Activated CD8-positive, alpha-beta T cell treated with anti-CD3 and anti-CD28 coated beads for 36 hours (primary cell): Measurements from ENCODE around the gene CD2. TPM values are rescaled to one million over a fixed set of nuclear protein-coding genes. Genes with fewer than 3 reads are reported as not detected.

Experiments
- ATAC-seq: fragments of 200-7000 bp; cut with Tn5 transposase; one replicate; pipeline ENCODE4 v1.10.0; 2021; ENCODE audit warnings: mild to moderate bottlenecking, moderate library complexity
- CTCF ChIA-PET: fragments of 350-600 bp; sonication (Branson Sonifier 250); formaldehyde crosslinking; loops from one replicate; lab custom pipeline; 2021; ENCODE audit warnings: antibody characterized with exemption; lab: Charles Lee
- POLR2A ChIA-PET: fragments of 350-600 bp; sonication (Branson Sonifier 250); formaldehyde crosslinking; loops from one replicate; lab custom pipeline; 2021; ENCODE audit warnings: antibody characterized with exemption; lab: Charles Lee
- DNase-seq: peaks from one replicate; pipeline ENCODE4 v3.0.0-alpha.2; 2020
- H3K27ac Mint-ChIP-seq: one replicate; pipeline ENCODE4 v1.8.0; 2021; ENCODE audit warnings: mild to moderate bottlenecking, mixed read lengths
- H3K27me3 Mint-ChIP-seq: one replicate; pipeline ENCODE4 v1.8.0; 2021; ENCODE audit warnings: mixed read lengths
- H3K36me3 Mint-ChIP-seq: one replicate; pipeline ENCODE4 v1.8.0; 2021; ENCODE audit warnings: low read depth, mixed read lengths
- H3K4me1 Mint-ChIP-seq: one replicate; pipeline ENCODE4 v1.8.0; 2021; ENCODE audit warnings: low read depth, mixed read lengths
- H3K4me3 Mint-ChIP-seq: one replicate; pipeline ENCODE4 v1.8.0; 2021; ENCODE audit warnings: mild to moderate bottlenecking, moderate library complexity, mixed read lengths
- H3K9me3 Mint-ChIP-seq: one replicate; pipeline ENCODE4 v1.8.0; 2021; ENCODE audit warnings: mixed read lengths
- CTCF ChIP-seq: fragments of 200-600 bp; IDR thresholded peaks from one replicate; pipeline ENCODE4 v1.8.0; 2022; ENCODE audit warnings: antibody characterized with exemption, mild to moderate bottlenecking
- intact Hi-C: fragments of 100-400 bp; cut with micrococcal nuclease; formaldehyde crosslinking; loops from one replicate; pipeline ENCODE4 v1.10.0; 2022
- total RNA-seq, 2 experiments: library from RNA; stranded (reverse); gene quantifications; one replicate each; pipeline ENCODE4 v1.2.3, GENCODE V29; 2021

Gene CD2
- total RNA-seq, 2 experiments from 2014 or later, result 217 to 220 TPM

- POLR2A ChIA-PET, result interaction anchor here (0.6 to 18.7 kb wide), 17 partner anchors 8 to 292 kb away, joined by 3 to 850 read pairs (median 4); partner anchors contain the start of genes CD101, CD2 and TTF2
- Mint-ChIP-seq H3K9me3 (peaks cover 7% of the 10 kb centered on the region), H3K27ac (peak overlapping the region; percentile 99), H3K4me1 (peaks cover 97% of the 10 kb centered on the region), H3K36me3 (peaks cover 84% of the 10 kb centered on the region), H3K27me3 (no peaks in the 10 kb centered on the region), H3K4me3 (peak overlapping the region; percentile 98)
- intact Hi-C loops, result loop anchor here (1.0 to 5.0 kb wide), 3 partner anchors 30 to 234 kb away; partner anchors contain the start of gene CD101
- no peak for TF ChIP-seq CTCF
- CTCF ChIA-PET, result interaction anchor here (0.8 to 12.5 kb wide), 9 partner anchors 9 to 197 kb away, joined by 3 to 167 read pairs (median 8); partner anchors contain the start of gene CD2
- ATAC-seq (no peak), DNase-seq (no peak)
These were observed 14.3 kb downstream of the CD2 start for GRCh38 chr1:116768416-116769103.

GRCh38 chr1:116769104-116769452 lies 14.8 kb downstream of the CD2 start:
- peak; percentile 63 for DNase-seq
- peaks cover 7% of the 10 kb centered on the region for H3K9me3 Mint-ChIP-seq

GRCh38 chr1:116769561-116769977 lies 15.3 kb downstream of the CD2 start:
- peak overlapping the region; percentile 99 for H3K27ac Mint-ChIP-seq
- H3K4me3 Mint-ChIP-seq, result peak overlapping the region; percentile 98
- H3K9me3 Mint-ChIP-seq, result peaks cover 12% of the 10 kb centered on the region
- no peaks in the 10 kb centered on the region for H3K27me3 Mint-ChIP-seq
- H3K36me3 Mint-ChIP-seq, result peaks cover 82% of the 10 kb centered on the region
- intact Hi-C loops, result loop anchor here (1.0 to 5.0 kb wide), 3 partner anchors 31 to 233 kb away; partner anchors contain the start of gene CD101
- CTCF ChIA-PET, result interaction anchor here (0.7 to 12.5 kb wide), 18 partner anchors 8 to 288 kb away, joined by 3 to 167 read pairs (median 3); partner anchors contain the start of gene CD2
- ATAC-seq (peak; percentile 56), DNase-seq (peak; percentile 89)
- POLR2A ChIA-PET, result interaction anchor here (0.7 to 18.7 kb wide), 22 partner anchors 9 to 292 kb away, joined by 3 to 850 read pairs (median 4); partner anchors contain the start of genes CD2 and TTF2
- TF ChIP-seq CTCF, result no peak
- peaks cover 92% of the 10 kb centered on the region for H3K4me1 Mint-ChIP-seq

More at GRCh38 chr1:116769104-116769452, 14.8 kb downstream of the CD2 start:
- peaks cover 82% of the 10 kb centered on the region for H3K36me3 Mint-ChIP-seq
- POLR2A ChIA-PET, result interaction anchor here (0.7 to 18.7 kb wide), 17 partner anchors 8 to 291 kb away, joined by 3 to 850 read pairs (median 4); partner anchors contain the start of genes CD101, CD2 and TTF2
- CTCF ChIA-PET, result interaction anchor here (0.7 to 12.5 kb wide), 15 partner anchors 9 to 288 kb away, joined by 3 to 167 read pairs (median 5); partner anchors contain the start of gene CD2
- no peak for TF ChIP-seq CTCF
- ATAC-seq, result peak; percentile 13
- peak overlapping the region; percentile 99 for H3K27ac Mint-ChIP-seq
- no peaks in the 10 kb centered on the region for H3K27me3 Mint-ChIP-seq
- intact Hi-C loops, result loop anchor here (1.0 to 5.0 kb wide), 3 partner anchors 30 to 233 kb away; partner anchors contain the start of gene CD101
- H3K4me1 Mint-ChIP-seq, result peaks cover 93% of the 10 kb centered on the region
- H3K4me3 Mint-ChIP-seq, result peak overlapping the region; percentile 98

- peak overlapping the region; percentile 98 for H3K4me3 Mint-ChIP-seq
- POLR2A ChIA-PET, result interaction anchor here (0.6 to 18.7 kb wide), 21 partner anchors 8 to 292 kb away, joined by 3 to 850 read pairs (median 4); partner anchors contain the start of genes CD2 and TTF2
- TF ChIP-seq CTCF, result no peak
- peaks cover 88% of the 10 kb centered on the region for H3K4me1 Mint-ChIP-seq
- peak; percentile 51 for DNase-seq
- no peaks in the 10 kb centered on the region for H3K27me3 Mint-ChIP-seq
- peaks cover 82% of the 10 kb centered on the region for H3K36me3 Mint-ChIP-seq
- CTCF ChIA-PET, result interaction anchor here (0.7 to 12.5 kb wide), 17 partner anchors 8 to 287 kb away, joined by 3 to 167 read pairs (median 3); partner anchors contain the start of gene CD2
- H3K27ac Mint-ChIP-seq, result peak overlapping the region; percentile 99
- peak; percentile 0 for ATAC-seq
- peaks cover 12% of the 10 kb centered on the region for H3K9me3 Mint-ChIP-seq
- intact Hi-C loops, result loop anchor here (1.0 to 5.0 kb wide), 3 partner anchors 31 to 232 kb away; partner anchors contain the start of gene CD101
These were observed 15.8 kb downstream of the CD2 start for GRCh38 chr1:116769994-116770393.
